HG03280 (cell line): ENCODE measurements around the gene ITGAD.
A peak's percentile ranks its signal among the peaks of the same experiment; 100 is the strongest.
"Not testable (repeated sequence)": the region's sequence is repeated elsewhere in the genome, so short reads cannot be mapped to it uniquely, and the experiment has no call there.

Experiments used
- ATAC-seq: cut with Tn5 transposase; IDR thresholded peaks from one replicate; pipeline ENCODE4 v1.9.1; 2021; ENCODE audit warnings: mild to moderate bottlenecking, moderate library complexity; ENCODE audit not compliant: unreplicated experiment

Gene ITGAD

DNA sequence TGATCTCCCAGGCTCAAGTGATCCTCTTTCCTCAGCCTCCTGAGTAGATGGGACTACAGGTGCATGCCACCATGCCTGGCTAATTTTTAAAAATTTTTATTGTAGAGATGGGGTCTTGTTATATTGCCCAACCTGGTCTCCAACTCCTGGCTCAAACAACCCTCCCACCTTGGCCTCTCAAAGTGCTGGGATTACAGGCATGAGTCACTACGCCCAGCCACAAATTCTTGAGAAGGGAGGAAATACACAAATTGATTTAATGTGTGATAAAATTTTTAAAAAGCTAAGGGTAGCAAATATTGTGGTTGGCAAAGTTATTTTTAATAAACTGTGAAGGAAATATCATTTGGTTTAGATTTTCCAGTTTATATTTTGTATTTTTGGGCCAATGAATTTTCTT, 9.6 kb downstream of the ITGAD start:
- ATAC-seq = no peak

GRCh38 chr16:31403590-31404352, 10.6 kb downstream of the ITGAD start:
- ATAC-seq = no peak

DNA sequence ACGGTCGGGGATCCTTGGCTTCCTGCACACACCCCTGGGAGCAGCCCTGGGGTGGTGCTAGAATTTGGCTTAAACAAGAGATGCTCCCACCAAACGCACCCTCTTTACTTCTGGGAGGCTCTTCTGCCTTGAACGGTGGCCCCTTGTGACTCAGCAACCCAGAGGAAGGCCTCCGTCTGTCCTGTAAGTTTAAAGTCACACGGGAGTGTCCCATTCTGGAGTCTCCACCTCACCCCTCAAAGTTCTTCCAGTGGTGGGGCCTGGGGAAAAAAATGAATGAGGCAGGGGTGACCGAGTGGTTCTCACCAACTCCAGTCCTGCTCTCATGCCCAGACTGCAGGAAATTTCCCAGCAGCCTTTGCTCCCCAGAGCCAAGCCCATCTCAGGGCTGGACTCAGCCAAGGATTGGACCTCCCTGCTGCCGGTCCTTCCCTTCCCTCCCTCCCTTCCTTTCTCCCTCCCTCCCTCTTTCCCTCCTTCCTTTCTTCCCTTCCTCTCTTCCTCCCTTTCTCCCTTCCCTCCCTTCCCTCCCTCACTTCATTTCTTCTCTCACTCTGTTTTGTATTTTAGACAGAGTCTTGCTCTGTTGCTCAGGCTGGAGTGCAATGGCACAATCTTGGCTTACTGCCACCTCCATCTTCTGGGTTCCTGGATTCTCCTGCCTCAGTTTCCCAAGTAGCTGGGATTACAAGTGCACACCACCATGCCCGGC, 11.4 kb downstream of the ITGAD start:
- ATAC-seq = no peak

DNA sequence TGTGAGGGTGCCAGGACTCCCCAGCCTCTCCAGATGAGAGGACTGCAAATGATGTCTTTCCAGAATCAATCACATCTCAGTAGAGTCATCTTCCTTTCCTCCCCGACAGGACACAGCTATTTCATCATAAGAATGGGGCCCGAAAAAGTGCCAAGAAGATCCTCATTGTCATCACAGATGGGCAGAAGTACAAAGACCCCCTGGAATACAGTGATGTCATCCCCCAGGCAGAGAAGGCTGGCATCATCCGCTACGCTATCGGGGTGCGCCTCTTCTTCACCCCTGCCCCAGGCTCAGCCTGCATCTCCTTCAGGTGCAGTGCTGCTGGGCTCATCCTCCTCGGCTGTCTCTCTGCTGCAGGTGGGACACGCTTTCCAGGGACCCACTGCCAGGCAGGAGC, 14.3 kb downstream of the ITGAD start:
- no peak for ATAC-seq

GRCh38 chr16:31409433-31409832, 16.3 kb downstream of the ITGAD start:
- no peak for ATAC-seq

DNA sequence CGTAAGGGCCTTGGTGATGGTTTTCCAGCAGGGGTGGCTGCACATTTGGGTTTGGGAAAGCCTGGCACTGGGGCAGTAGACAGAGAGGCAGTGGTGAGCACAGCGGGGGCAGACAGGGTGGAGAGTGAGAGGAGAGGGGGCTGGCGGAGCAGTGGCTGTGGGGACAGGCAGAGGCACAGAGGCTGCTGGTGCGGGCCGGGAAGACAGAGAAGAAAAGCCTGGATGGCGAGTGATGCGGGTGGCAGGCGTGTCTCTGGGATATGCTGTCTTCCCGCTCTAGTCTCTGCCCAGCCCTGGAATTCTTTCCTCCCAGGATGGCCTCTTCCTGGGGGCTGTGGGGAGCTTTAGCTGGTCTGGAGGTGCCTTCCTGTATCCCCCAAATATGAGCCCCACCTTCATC, 16.9 kb downstream of the ITGAD start:
- ATAC-seq = no peak

GRCh38 chr16:31411024-31411844, 18.1 kb downstream of the ITGAD start:
- no peak for ATAC-seq

GRCh38 chr16:31412750-31413149, 19.6 kb downstream of the ITGAD start:
- no peak for ATAC-seq

- ATAC-seq = no peak
These were observed 20.2 kb downstream of the ITGAD start for GRCh38 chr16:31413381-31413780.

GRCh38 chr16:31413943-31414342, 20.8 kb downstream of the ITGAD start:
- no peak for ATAC-seq

- ATAC-seq = no peak
These were observed 21.6 kb downstream of the ITGAD start for GRCh38 chr16:31414706-31415105.

- ATAC-seq = no peak
These were observed 23.2 kb downstream of the ITGAD start for GRCh38 chr16:31416371-31416770.

DNA sequence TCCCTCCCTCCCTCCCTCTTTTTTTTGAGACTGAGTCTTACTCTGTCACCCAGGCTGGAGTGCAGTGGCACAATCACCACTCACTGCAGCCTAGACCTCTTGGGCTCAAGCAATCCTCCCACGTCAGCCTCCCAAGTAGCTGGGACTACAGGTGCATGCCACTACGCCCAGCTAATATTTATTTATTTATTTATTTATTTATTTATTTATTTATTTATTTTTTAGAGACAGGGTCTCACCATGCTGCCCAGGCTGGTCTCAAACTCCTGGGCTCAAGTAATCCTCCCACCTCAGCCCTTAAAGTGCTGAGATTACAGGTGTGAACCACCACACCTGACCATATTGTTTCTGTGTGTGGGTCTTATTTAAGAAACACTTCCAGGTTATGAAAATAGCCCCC, 23.9 kb downstream of the ITGAD start:
- ATAC-seq = not testable (repeated sequence)

GRCh38 chr16:31417916-31418315, 24.8 kb downstream of the ITGAD start:
- ATAC-seq = no peak

- ATAC-seq = no peak
These were observed 26.9 kb downstream of the ITGAD start for GRCh38 chr16:31420037-31420436.

DNA sequence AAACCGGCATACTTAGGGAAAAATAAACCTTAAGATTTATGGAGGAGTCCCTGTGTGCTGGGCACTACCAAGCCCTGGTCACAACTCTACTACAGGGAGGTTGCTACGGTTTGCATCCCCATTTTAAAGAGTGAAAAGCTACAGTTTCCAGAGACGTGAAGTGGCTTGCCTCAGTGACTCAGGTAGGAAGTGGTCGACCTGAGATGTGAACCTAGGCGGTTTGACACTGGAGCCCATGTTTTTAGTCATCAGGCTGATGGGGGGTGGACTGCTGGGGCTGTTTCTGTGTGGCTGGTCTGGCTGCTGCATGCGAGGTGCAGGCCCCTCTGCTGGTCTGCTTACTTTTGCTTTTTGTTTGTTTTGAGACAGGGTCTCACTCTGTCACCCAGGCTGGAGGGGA, 28.5 kb downstream of the ITGAD start:
- peak; percentile 54 for ATAC-seq

DNA sequence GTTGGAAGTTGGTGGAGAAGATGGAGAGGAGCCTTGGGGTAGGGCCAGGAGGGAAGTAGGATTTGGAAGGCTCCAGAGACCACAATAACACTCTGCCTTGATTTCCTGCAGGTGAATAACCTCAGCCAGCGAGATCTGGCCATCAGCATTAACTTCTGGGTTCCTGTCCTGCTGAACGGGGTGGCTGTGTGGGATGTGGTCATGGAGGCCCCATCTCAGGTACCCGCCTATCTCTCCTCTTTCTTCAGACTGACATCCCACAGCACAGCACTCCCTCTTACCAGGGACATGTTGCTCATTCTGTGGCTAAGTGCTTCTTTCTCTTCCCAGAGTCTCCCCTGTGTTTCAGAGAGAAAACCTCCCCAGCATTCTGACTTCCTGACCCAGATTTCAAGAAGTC, 30.1 kb downstream of the ITGAD start:
- ATAC-seq = no peak

- no peak for ATAC-seq
These were observed 30.7 kb downstream of the ITGAD start for GRCh38 chr16:31423801-31424200.

GRCh38 chr16:31427441-31428278, 34.5 kb downstream of the ITGAD start:
- ATAC-seq = no peak

- ATAC-seq = no peak
These were observed 35.1 kb downstream of the ITGAD start, which contains the start of gene COX6A2 for GRCh38 chr16:31428279-31428597. TSS of gene COX6A2 (minus strand) at chr16:31428360. CDS start at chr16:31428325, 35 bp downstream.
